A549 (cell line): ENCODE measurements around the gene TMEM117.

Experiments
- CEBPB ChIP-seq, 2 experiments: fragments of >200 bp in 1 of 2; sonication (Bioruptor Twin) in 1 of 2; formaldehyde crosslinking in 1 of 2; IDR thresholded peaks; 2 replicates each; pipeline ENCODE4 v1.6.1; 2012 to 2016
- CTCF ChIP-seq: fragments of >200 bp; sonication (Bioruptor Twin); formaldehyde crosslinking; IDR thresholded peaks from 3 replicates; pipeline ENCODE4 v1.5.1; 2016
- ESRRA ChIP-seq: fragments of 150-350 bp; IDR thresholded peaks from 2 replicates; pipeline ENCODE4 v1.6.1; 2014; ENCODE audit warnings: mild to moderate bottlenecking, low read length, borderline replicate concordance
- HDAC2 ChIP-seq: fragments of 200-600 bp; sonication (generic); IDR thresholded peaks from 2 replicates; pipeline ENCODE4 v1.6.1; 2016
- HOXB5 ChIP-seq: fragments of 250-450 bp; sonication (Bioruptor Pico); IDR thresholded peaks from 2 replicates; pipeline ENCODE4 v1.5.0; 2020; ENCODE audit warnings: mild to moderate bottlenecking, moderate library complexity
- PBX3 ChIP-seq: IDR thresholded peaks from 2 replicates; pipeline ENCODE4 v1.6.1; 2012
- POLR2A ChIP-seq: IDR thresholded peaks from 2 replicates; pipeline ENCODE4 v1.6.1; 2012; ENCODE audit warnings: mild to moderate bottlenecking, low read length
- RAD21 ChIP-seq, 2 experiments: fragments of >200 bp in 1 of 2; sonication (Bioruptor Twin) in 1 of 2; formaldehyde crosslinking in 1 of 2; IDR thresholded peaks in 1 of 2; conservative IDR thresholded peaks in 1 of 2; 2 replicates in 1 of 2; 3 replicates in 1 of 2; pipeline ENCODE4 v1.6.1; 2012 to 2018; ENCODE audit warnings: inconsistent platforms in 1 of 2
- SREBF2 ChIP-seq: fragments of 450-650 bp; IDR thresholded peaks from 2 replicates; pipeline ENCODE4 v1.6.1; 2014; ENCODE audit warnings: mild to moderate bottlenecking, moderate library complexity

- TF ChIP-seq RAD21 (conservative IDR thresholded peaks at IDR 0.05 in 1 of 2, IDR thresholded peaks at IDR 0.05 in 1 of 2): no peak
- no peak for TF ChIP-seq HOXB5 (CRISPR knock-in tag)
- no peak for TF ChIP-seq PBX3
- TF ChIP-seq CTCF: no peak
- TF ChIP-seq POLR2A: no peak
- no peak for TF ChIP-seq ESRRA
- TF ChIP-seq HDAC2: no peak
- no peak for TF ChIP-seq SREBF2
- TF ChIP-seq CEBPB (IDR thresholded peaks at IDR 0.05): no peak
Measured at GRCh38 chr12:43898474-43898873, 62.6 kb downstream of the TMEM117 start.
